Astrocyte of the spinal cord (primary cell): ENCODE measurements around the gene SETX.

Experiments used
- DNase-seq: peaks from one replicate; pipeline ENCODE4 v3.0.0; 2011; ENCODE audit warnings: low read depth, low spot score
- H3K4me3 ChIP-seq: 2 replicates; pipeline ENCODE4 v1.5.1; 2011; ENCODE audit warnings: low read depth, mild to moderate bottlenecking, low read length, moderate library complexity
- in situ Hi-C: cut with HindIII; loops from 2 replicates; pipeline ENCODE4 v1.10.0; 2017; ENCODE audit warnings: low sequenced_read_pairs
- TF ChIP-seq, protein P1 (sequence below): IDR thresholded peaks from 2 replicates; pipeline ENCODE4 v1.5.1; 2012; ENCODE audit warnings: low read depth, mild to moderate bottlenecking, low read length, inconsistent platforms

The SETX gene

GRCh38 chr9:132243156-132244074 is 111.4 kb downstream of the SETX start:
- TF ChIP-seq, protein P1, sequence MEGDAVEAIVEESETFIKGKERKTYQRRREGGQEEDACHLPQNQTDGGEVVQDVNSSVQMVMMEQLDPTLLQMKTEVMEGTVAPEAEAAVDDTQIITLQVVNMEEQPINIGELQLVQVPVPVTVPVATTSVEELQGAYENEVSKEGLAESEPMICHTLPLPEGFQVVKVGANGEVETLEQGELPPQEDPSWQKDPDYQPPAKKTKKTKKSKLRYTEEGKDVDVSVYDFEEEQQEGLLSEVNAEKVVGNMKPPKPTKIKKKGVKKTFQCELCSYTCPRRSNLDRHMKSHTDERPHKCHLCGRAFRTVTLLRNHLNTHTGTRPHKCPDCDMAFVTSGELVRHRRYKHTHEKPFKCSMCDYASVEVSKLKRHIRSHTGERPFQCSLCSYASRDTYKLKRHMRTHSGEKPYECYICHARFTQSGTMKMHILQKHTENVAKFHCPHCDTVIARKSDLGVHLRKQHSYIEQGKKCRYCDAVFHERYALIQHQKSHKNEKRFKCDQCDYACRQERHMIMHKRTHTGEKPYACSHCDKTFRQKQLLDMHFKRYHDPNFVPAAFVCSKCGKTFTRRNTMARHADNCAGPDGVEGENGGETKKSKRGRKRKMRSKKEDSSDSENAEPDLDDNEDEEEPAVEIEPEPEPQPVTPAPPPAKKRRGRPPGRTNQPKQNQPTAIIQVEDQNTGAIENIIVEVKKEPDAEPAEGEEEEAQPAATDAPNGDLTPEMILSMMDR: no peak
- in situ Hi-C loops: no loop called here
- no peak for DNase-seq
- no peak overlapping the region for H3K4me3 ChIP-seq

DNA sequence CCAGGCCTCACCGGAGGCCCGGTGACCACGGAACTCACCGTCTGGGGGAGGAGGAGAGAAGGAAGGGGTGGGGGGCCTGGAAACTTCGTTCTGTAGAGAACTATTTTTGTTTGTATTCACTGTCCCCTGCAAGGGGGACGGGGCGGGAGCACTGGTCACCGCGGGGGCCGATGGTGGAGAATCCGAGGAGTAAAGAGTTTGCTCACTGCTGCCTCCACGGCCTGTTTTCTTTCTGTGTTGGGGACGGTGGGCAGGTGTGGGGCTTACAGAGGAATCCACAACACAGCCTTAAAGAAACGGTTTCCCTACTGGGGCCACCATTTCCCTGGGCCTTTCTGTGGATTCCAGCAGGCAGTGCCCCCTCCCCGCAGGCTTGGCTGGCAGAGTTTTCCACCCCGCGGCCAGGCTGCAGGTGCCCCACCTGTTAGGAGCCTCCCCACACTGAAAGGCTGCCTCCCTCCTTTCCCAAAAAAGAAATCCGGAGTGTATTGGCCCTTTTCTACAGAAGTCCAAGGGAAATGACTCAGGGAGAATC is 112.1 kb downstream of the SETX start:
- no peak for DNase-seq

GRCh38 chr9:132241840-132242620 is 112.8 kb downstream of the SETX start:
- H3K4me3 ChIP-seq: peak overlapping the region; percentile 54
- in situ Hi-C loops: no loop called here
- TF ChIP-seq, protein P1: no peak
- no peak for DNase-seq

More for the DNA sequence above, 112.1 kb downstream of the SETX start:
- TF ChIP-seq, protein P1: peak; percentile 9
- in situ Hi-C loops: no loop called here
- peak overlapping the region; percentile 54 for H3K4me3 ChIP-seq

DNA sequence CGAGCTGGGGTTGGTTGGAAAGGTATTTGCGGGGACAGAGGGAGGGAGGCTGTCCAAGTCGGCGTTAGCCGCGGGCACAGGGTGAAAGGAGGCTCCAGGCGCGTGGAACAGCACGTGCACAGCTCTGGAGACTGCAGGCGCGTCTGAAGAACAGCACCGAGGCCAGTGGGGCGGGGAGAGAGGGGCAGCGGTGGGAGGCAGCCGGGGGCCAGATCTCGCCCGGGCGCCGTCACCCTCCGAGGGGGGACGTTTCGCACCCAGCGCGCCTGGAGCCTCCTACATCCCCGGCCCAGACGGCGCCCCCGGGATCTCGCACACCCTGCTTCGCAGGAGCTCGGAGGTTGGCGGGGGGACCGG is 113.3 kb downstream of the SETX start:
- H3K4me3 ChIP-seq: peak overlapping the region; percentile 54
- TF ChIP-seq, protein P1: no peak
- no peak for DNase-seq
- in situ Hi-C loops: no loop called here

DNA sequence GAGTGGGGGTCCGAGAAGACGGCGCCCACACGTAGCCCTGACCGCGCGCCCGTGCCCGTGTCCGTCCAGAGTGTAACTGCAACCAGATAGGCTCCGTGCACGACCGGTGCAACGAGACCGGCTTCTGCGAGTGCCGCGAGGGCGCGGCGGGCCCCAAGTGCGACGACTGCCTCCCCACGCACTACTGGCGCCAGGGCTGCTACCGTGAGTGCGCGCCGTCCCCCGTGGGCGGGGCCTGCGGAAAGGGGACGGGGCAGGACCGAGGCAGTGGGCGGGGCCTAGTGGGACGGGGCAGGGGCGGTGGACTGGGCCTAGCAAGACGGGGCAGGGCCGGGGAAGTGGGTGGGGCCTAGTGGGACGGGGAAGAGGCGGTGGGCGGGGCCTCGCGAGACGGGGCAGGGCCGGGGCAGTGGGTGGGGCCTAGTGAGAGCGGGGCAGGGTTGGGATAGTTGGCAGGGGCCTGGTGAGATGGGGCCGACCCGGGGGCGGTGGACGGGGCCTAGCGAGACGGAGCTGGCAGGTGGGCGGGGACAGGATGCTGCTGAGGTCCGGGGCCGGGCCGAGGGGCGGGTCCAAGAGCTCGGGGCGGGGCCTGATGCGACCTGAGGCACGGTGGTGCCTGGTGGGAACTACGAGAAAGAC is 113.8 kb downstream of the SETX start:
- H3K4me3 ChIP-seq: peak overlapping the region; percentile 54
- TF ChIP-seq, protein P1: no peak
- in situ Hi-C loops: no loop called here
- DNase-seq: peak; percentile 83
